Psoas muscle (tissue), 8 donors: ENCODE data around the gene PCDH9. TPM values are rescaled to one million over a fixed set of nuclear protein-coding genes. Genes with fewer than 3 reads are reported as not detected.
A peak's percentile ranks its signal among the peaks of the same experiment; 100 is the strongest.

ENCODE experiments used
- ATAC-seq, 4 donors: fragments of 200-7000 bp; cut with Tn5 transposase; one replicate each; pipeline ENCODE4 v1.9.1; 2020; ENCODE audit warnings: moderate library complexity in 3 of 4, mild to moderate bottlenecking in 2 of 4
- DNase-seq, 2 donors: peaks; one replicate each; pipeline ENCODE4 v3.0.0-alpha.2; 2020
- H3K27ac ChIP-seq: fragments of 200-600 bp; one replicate; pipeline ENCODE4 v1.8.0; 2022
- H3K27me3 ChIP-seq, 3 donors: fragments of 200-600 bp in 1 of 3; one replicate each; pipeline versions ENCODE4 v1.6.1 to v1.8.0; 2013 to 2022; ENCODE audit warnings: low read length in 2 of 3, mild to moderate bottlenecking in 2 of 3, moderate library complexity in 1 of 3; ENCODE audit not compliant: insufficient read depth in 3 of 3
- H3K36me3 ChIP-seq, 2 donors: fragments of 200-600 bp in 1 of 2; one replicate each; pipeline versions ENCODE4 v1.6.1 to v1.8.0; 2013 to 2022; ENCODE audit warnings: low read depth in 1 of 2, mild to moderate bottlenecking in 1 of 2, moderate library complexity in 1 of 2; ENCODE audit not compliant: insufficient read depth in 1 of 2
- H3K4me1 ChIP-seq: fragments of 200-600 bp; one replicate; pipeline ENCODE4 v1.8.0; 2022
- H3K4me3 ChIP-seq: fragments of 200-600 bp; one replicate; pipeline ENCODE4 v1.8.0; 2022; ENCODE audit warnings: mild to moderate bottlenecking
- H3K9me3 ChIP-seq: fragments of 200-600 bp; one replicate; pipeline ENCODE4 v1.8.0; 2022
- CTCF ChIP-seq: fragments of 200-600 bp; IDR thresholded peaks from one replicate; pipeline ENCODE4 v1.8.0; 2022; ENCODE audit warnings: antibody characterized with exemption
- WGBS, 3 donors: extraction: QIAGEN DNeasy Blood & Tissue Kit; methylation state at CpG; one replicate each; pipeline versions ENCODE4 v1.1.6 to v1.1.7; 2013; 5-methylcytosine and 5-hydroxymethylcytosine counted together
- intact Hi-C, 2 donors: fragments of 100-400 bp; cut with DNase I; formaldehyde crosslinking; loops; one replicate each; pipeline versions ENCODE4 v1.11.0 to v1.14.2; 2022
- polyA plus RNA-seq, 3 donors: library from polyadenylated mRNA; stranded (reverse); fragments of 200-250 nt; gene quantifications; one replicate each; pipeline ENCODE4 v1.2.3, GENCODE V29; 2013
- total RNA-seq, 4 donors: library from RNA; stranded (reverse); fragmentation: NEBNext Ultra II Directional in 2 of 4; extraction: Animal tissue kit (Norgen Biotek cat#: 25700) in 2 of 4; gene quantifications; one replicate each; pipeline versions ENCODE4 v1.2.1 to v1.2.4, GENCODE V29; 2021 to 2023
- donor health status: healthy with polysubstance abuse.
- donor health status: DM: no; HTN: no; CAD: no; lungs with moderate emphysema.
- donor health status: Bipolar disorder and iron deficiency.
- donor health status: healthy.
- donor health status: DM: yes; HTN: yes; CAD: no.
- donor health status: DM: no; HTN: no; CAD: no.
- donor health status: DM: no; HTN: no; CAD: no.
- donor health status: DM: yes; HTN: yes; CAD: no.

PCDH9 gene
- total and polyA plus RNA-seq, 7 donors: 0.27 to 4.9 (median 2.1) TPM

- Histone ChIP-seq H3K27ac (no peak overlapping the region), H3K36me3 (no peaks in the 10 kb centered on the region), H3K4me3 (no peak overlapping the region), H3K4me1 (no peaks in the 10 kb centered on the region), H3K27me3 (no peaks in the 10 kb centered on the region), H3K9me3 (no peaks in the 10 kb centered on the region)
- 24 to 39% (median 27%) methylated on average over 2 of the region's 2 CpGs for WGBS, 3 donors
- ATAC-seq (peak in 1 of 4 donors; percentile 38), DNase-seq (no peak)
- intact Hi-C loops: no loop called here
- TF ChIP-seq CTCF: no peak
Measured at GRCh38 chr13:66349966-66350365, 880.2 kb downstream of the PCDH9 start.

- H3K27ac ChIP-seq: no peak overlapping the region
- no peak for TF ChIP-seq CTCF
- no peak overlapping the region for H3K4me3 ChIP-seq
- ATAC-seq (peak in 2 of 4 donors; percentile 20 to 40), DNase-seq (no peak)
- H3K36me3 ChIP-seq: no peaks in the 10 kb centered on the region
- H3K4me1 ChIP-seq: no peaks in the 10 kb centered on the region
- no peaks in the 10 kb centered on the region for H3K27me3 ChIP-seq
- no peaks in the 10 kb centered on the region for H3K9me3 ChIP-seq
- intact Hi-C loops: no loop called here
- WGBS, 3 donors: 39 to 51% (median 45%) methylated on average over 5 of the region's 5 CpGs
Measured at GRCh38 chr13:66348745-66349690, 881.1 kb downstream of the PCDH9 start.

- H3K4me3 ChIP-seq: no peak overlapping the region
- no peak for DNase-seq
- H3K27ac ChIP-seq: no peak overlapping the region
- TF ChIP-seq CTCF: no peak
- no peaks in the 10 kb centered on the region for H3K27me3 ChIP-seq
- no peaks in the 10 kb centered on the region for H3K9me3 ChIP-seq
- intact Hi-C loops: no loop called here
- no peaks in the 10 kb centered on the region for H3K36me3 ChIP-seq
- 82 to 91% (median 86%) methylated on average over 4 of the region's 4 CpGs for WGBS, 3 donors
- no peak for ATAC-seq
- H3K4me1 ChIP-seq: no peaks in the 10 kb centered on the region
Measured at GRCh38 chr13:66347486-66348117, 882.5 kb downstream of the PCDH9 start.

- Histone ChIP-seq H3K9me3 (no peaks in the 10 kb centered on the region), H3K27ac (no peak overlapping the region), H3K4me1 (no peaks in the 10 kb centered on the region), H3K36me3 (no peaks in the 10 kb centered on the region), H3K27me3 (no peaks in the 10 kb centered on the region), H3K4me3 (no peak overlapping the region)
- WGBS, 3 donors: 66 to 77% (median 69%) methylated on average over 8 of the region's 8 CpGs
- no peak for TF ChIP-seq CTCF
- no peak for ATAC-seq
- intact Hi-C loops: no loop called here
- no peak for DNase-seq
Measured at GRCh38 chr13:66345971-66346370, 884.2 kb downstream of the PCDH9 start.
